NCI-H2196 treated with DMSO at 0.1 percent for 48 hours (cell line): ENCODE measurements around the gene TOMM7.
"Not testable (repeated sequence)": the region's sequence is repeated elsewhere in the genome, so short reads cannot be mapped to it uniquely, and the experiment has no call there.

Source experiments
- DNase-seq: peaks from one replicate; lab custom pipeline; 2025; ENCODE audit not compliant: unreplicated experiment; lab: John Stamatoyannopoulos, UW

TOMM7 gene

GRCh38 chr7:22790640-22791039 is 32.0 kb downstream of the TOMM7 start:
- DNase-seq: not testable (repeated sequence)

GRCh38 chr7:22787951-22788350 is 34.7 kb downstream of the TOMM7 start:
- DNase-seq: no peak

DNA sequence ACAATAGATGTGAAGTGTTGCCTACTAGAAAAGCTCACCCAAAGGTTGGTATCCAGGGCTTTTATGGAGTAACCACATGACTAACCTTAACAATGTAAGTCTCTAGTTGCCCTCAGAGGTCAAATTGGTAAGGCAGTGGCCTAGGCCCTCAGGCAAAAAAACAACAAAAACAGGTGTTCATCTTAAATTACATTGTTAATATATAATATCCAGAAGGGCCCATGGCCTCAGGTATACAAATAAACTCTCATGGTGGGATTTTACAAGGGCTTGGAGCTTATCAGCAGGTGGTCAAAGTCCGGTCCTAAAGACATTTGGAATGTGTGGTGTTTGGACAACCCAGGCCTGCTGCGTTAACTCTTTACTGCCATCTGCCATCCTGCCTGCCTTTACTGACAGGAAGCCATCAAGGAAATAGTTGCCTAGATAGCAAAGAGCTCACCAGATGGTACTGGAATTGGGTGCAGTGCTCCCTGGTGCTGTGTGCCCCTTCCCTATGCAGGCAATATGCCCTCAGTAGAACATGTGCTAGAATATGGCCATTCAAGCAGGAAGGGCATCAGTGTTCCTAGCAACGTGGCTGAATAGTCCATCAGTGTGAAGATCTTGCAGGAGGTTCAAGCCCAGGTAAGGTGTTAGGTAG is 36.2 kb downstream of the TOMM7 start:
- no peak for DNase-seq

DNA sequence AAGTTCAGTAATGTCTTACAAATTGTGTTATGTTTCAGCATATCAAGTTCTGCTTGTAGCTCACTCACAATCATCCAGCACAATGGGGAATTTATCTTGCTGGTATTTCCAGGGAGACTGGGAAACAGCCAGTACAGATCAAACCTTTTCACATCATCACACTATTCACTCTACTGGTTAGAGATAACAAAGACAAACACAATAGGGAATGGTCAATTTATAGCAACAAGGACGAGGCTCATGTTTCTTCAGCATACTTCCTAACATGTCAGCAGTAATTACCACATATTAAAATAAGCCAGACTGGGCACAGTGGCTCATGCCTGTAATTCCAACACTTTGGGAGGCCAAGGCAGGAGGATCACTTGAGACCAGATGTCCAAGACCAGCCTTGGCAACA is 38.3 kb downstream of the TOMM7 start:
- no peak for DNase-seq

- no peak for DNase-seq
These were observed 39.2 kb downstream of the TOMM7 start for GRCh38 chr7:22783421-22783820.

DNA sequence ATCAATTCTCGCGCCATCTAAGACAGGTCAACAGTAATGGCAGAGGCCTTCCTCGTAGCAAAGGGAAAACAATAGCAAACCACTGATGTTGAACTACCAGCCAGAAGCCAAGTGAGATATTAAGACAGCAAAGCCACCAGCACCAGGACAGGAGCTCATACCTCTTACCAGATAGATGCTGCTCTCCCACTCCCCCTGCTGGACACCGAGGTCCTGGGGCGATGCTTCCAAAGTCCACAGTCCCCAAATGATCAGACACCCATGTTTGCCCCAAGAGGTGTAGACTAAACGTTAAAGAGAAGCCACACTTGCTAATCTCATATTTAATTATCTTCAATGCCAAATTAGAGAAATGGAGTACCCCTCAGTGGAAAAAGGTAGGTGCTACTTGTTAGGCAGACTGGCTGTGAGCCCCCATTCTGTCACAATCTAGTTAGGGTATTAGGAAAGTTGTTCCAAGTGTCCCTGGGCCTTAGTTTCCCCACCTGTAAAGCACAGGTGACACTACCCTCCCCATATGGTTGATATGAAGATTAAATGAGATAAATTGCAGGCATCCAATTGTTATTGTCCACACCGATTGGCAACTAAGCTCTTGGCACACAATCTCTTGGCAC is 39.9 kb downstream of the TOMM7 start:
- DNase-seq: no peak

GRCh38 chr7:22781230-22781711 is 41.4 kb downstream of the TOMM7 start:
- DNase-seq: no peak

GRCh38 chr7:22779730-22780323 is 42.8 kb downstream of the TOMM7 start:
- DNase-seq: not testable (repeated sequence)

- DNase-seq: no peak
These were observed 45.7 kb downstream of the TOMM7 start for GRCh38 chr7:22776964-22777363.

DNA sequence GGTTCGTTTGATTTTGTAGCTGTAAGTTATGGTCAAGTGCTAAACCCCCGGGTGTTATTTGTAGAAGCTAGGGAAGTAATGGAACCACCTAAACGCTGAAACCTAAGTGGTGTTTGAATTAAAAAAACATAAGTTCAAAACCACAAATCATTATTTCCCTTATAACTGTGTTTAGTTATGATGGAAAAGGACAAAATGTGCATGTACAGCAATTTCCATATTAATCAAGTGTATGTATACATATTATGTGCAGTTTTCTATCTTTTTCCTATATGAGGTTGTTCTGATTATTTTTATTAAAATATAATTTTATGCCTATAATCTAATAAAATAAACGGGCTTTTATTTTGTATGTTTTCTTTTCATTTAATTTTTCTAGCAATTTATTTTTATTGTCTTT is 49.8 kb downstream of the TOMM7 start:
- DNase-seq: no peak

- DNase-seq: no peak
These were observed 50.8 kb downstream of the TOMM7 start for GRCh38 chr7:22771872-22772228.

DNA sequence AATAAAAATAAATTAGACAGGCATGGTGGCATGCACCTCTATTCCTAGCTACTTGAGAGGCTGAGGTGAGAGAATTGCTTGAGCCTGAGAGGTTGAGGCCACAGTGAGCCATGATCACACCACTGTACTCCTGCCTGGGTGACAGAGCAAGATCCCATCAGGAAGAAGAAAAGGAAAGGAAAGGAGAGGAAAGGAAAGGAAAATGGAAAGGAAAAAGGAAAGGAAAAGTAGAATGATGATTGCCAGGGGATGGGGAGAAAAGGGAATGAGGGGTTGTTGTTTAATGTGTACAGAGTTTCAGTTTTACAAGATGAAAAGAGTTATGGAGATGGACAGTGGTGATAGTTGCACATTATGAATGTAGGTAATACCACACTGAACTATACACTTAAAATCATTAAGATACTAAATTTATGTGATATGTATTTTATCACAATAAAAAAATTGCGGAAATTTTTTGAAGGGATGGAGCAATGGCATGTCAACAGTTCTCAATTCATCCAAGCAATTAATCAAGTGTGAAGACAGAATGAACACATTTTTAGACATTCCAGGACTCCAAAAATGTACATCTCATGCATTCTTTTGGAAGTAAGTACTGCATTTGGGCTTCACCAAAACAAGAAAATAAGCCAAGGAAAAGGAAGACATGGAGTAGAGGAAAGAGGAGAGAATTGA is 51.3 kb downstream of the TOMM7 start:
- DNase-seq: no peak

DNA sequence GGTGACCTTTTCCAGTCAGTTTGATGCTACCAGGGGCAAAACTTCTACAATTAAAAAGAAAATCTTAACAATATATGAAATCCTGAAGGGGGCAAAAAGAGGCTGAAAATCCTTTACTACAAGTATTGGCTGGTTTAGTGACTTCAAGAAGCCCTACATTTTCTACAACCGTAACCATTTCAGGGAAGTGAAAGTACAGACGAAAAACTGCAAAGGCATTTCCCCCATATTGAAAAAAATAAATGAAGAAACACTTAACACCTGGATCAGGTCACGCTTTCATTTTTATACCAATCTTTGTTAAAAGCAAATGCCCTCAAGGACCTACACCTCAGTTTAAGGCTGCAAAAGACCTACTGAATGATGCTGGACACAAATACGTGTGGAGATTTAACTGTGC is 57.0 kb downstream of the TOMM7 start:
- DNase-seq: no peak
